ENCODE measurements around the gene KERA. TPM values are rescaled to one million over a fixed set of nuclear protein-coding genes. Genes with fewer than 3 reads are reported as not detected.

Gene KERA
- total RNA-seq, 6 experiments from 2014 or later, result not detected

- Mint-ChIP-seq H3K36me3 (ENCODE audit: low read depth) (no peaks in the 10 kb centered on the region), H3K27ac (no peak overlapping the region), H3K27me3 (ENCODE audit: insufficient read depth) (no peaks in the 10 kb centered on the region), H3K4me1 (ENCODE audit: low read depth) (peaks cover 6% of the 10 kb centered on the region; the same call in 1 of the 2 replicates), H3K9me3 (no peaks in the 10 kb centered on the region), H3K4me3 (no peak overlapping the region)
- no peak for DNase-seq
- TF ChIP-seq CTCF (IDR thresholded peaks at IDR 0.05), result no peak
Measured at GRCh38 chr12:91033251-91033650, 24.6 kb downstream of the KERA start.

DNA sequence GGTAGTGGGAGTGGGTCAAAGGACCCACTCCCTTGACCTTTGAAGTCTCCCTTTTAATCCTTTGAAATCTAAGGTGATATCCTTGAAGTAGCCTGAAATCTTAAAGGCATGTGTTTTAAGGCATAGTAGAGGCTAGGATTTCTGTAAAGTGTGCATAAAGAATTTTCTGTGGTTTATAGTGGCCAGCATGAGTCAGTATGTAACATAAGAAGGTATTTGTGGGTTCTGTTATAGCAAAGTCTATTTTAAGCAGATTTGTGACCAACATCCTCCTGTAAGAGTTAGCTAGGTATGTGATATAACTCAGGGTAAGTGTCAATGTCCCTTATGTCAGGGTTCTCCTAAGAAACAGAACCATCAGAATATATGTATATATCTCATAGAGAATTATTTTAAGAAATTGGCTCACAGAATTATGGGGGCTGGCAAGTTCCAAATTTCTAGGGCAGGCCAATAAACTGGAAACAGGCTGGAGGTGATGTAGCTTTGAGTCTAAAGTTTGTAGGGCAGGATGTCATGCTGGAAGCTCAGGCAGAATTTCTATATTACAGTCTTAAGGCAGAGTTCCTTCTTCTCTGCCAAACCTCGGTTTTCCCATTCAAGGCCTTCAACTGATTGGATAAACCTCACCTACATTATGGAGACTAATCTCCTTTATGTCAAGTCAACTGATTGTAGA lies 34.4 kb downstream of the KERA start:
- Mint-ChIP-seq H3K36me3 (ENCODE audit: low read depth) (peaks cover 7% of the 10 kb centered on the region; the same call in 1 of the 2 replicates), H3K9me3 (peaks cover 4% of the 10 kb centered on the region; the same call in 1 of the 2 replicates), H3K27me3 (ENCODE audit: insufficient read depth) (no peaks in the 10 kb centered on the region), H3K27ac (peak overlapping the region; percentile 55; the same call in 1 of the 2 replicates), H3K4me3 (peak overlapping the region; percentile 32; the same call in 1 of the 2 replicates), H3K4me1 (ENCODE audit: low read depth) (peaks cover 16% of the 10 kb centered on the region)
- peak; percentile 75 for DNase-seq
- no peak for TF ChIP-seq CTCF (IDR thresholded peaks at IDR 0.05)

- Mint-ChIP-seq H3K27ac (no peak overlapping the region), H3K4me1 (ENCODE audit: low read depth) (peaks cover 16% of the 10 kb centered on the region), H3K9me3 (peaks cover 4% of the 10 kb centered on the region; the same call in 1 of the 2 replicates), H3K27me3 (ENCODE audit: insufficient read depth) (no peaks in the 10 kb centered on the region), H3K4me3 (no peak overlapping the region), H3K36me3 (ENCODE audit: low read depth) (peaks cover 7% of the 10 kb centered on the region; the same call in 1 of the 2 replicates)
- TF ChIP-seq CTCF (IDR thresholded peaks at IDR 0.05), result no peak
- DNase-seq, result no peak
Measured at GRCh38 chr12:91021076-91021475, 36.7 kb downstream of the KERA start.

DNA sequence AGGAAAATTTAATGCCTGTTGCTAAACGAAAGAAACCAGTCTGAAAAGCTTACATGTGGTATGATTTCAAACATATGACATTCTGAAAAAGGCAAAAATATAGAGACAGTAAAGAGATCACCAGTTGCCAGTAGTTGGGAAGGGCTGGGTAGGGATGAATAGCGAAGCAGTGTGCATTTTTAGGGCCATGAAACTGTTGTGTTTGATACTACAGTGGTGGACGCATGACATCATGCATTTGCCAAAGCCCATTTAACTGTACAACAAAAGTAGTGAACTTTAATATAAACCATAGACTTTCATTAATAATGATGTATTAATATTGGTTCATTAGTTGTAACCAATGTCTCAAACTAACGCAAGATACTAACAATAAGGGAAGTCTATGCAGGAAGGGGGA lies 38.4 kb downstream of the KERA start:
- H3K4me1 Mint-ChIP-seq (ENCODE audit: low read depth), result peaks cover 16% of the 10 kb centered on the region
- H3K27me3 Mint-ChIP-seq (ENCODE audit: insufficient read depth), result no peaks in the 10 kb centered on the region
- peaks cover 6% of the 10 kb centered on the region; the same call in 1 of the 2 replicates for H3K36me3 Mint-ChIP-seq (ENCODE audit: low read depth)
- no peak overlapping the region for H3K4me3 Mint-ChIP-seq
- peaks cover 4% of the 10 kb centered on the region; the same call in 1 of the 2 replicates for H3K9me3 Mint-ChIP-seq
- no peak for TF ChIP-seq CTCF (IDR thresholded peaks at IDR 0.05)
- H3K27ac Mint-ChIP-seq, result no peak overlapping the region
- DNase-seq, result no peak

DNA sequence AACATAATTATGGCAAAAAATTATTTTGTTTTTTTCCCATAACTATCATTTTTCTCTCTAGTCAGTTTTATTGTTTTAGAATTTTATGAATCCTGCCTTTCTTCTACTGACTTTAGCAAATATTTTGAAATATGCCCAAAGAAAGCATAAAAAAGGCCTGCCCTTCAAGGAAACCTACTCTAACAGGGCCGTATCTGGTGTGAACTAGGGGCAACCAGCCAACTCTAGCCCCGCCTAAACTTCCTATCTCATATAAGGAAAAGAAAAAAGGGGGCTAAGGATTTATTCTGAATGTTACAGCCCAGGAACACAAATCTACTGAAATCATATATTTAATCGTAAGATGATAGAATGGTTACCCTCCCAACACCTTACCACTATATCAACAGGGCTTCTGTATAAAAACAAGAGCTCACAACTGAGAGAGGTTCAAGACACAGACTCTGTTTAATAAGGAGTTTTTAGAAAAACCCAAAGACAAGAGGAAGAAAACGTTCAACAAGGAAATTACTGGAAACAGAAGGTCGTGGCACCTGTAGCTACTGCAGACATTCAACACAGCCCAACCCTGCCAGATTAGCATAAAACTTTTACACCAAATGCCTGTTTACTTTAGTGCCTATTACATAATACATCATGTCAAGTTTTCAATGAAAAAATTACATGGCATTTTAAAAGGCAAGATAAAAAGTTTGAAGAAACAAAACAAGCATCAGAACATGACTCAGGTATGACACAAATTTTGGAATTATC lies 40.1 kb downstream of the KERA start:
- Mint-ChIP-seq H3K4me1 (ENCODE audit: low read depth) (no peaks in the 10 kb centered on the region), H3K36me3 (ENCODE audit: low read depth) (no peaks in the 10 kb centered on the region), H3K4me3 (no peak overlapping the region), H3K9me3 (no peaks in the 10 kb centered on the region), H3K27me3 (ENCODE audit: insufficient read depth) (no peaks in the 10 kb centered on the region), H3K27ac (no peak overlapping the region)
- DNase-seq, result no peak
- TF ChIP-seq CTCF (IDR thresholded peaks at IDR 0.05), result no peak
